HG02884 (cell line): Measurements from ENCODE around the gene LIPN.

Experiments
- ATAC-seq: cut with Tn5 transposase; IDR thresholded peaks from one replicate; pipeline ENCODE4 v1.9.1; 2021; ENCODE audit warnings: mild to moderate bottlenecking, moderate library complexity; ENCODE audit not compliant: unreplicated experiment

LIPN gene

GRCh38 chr10:88783724-88784123 is 23.9 kb downstream of the LIPN start:
- ATAC-seq, result no peak

GRCh38 chr10:88786032-88786770 is 26.4 kb downstream of the LIPN start:
- no peak for ATAC-seq

- no peak for ATAC-seq
Observed at GRCh38 chr10:88787463-88787862, 27.6 kb downstream of the LIPN start.

GRCh38 chr10:88788924-88789323 is 29.1 kb downstream of the LIPN start:
- ATAC-seq, result no peak

GRCh38 chr10:88791924-88792323 is 32.1 kb downstream of the LIPN start:
- no peak for ATAC-seq

GRCh38 chr10:88792661-88793060 is 32.8 kb downstream of the LIPN start:
- ATAC-seq, result no peak

GRCh38 chr10:88793712-88794299 is 34.0 kb downstream of the LIPN start:
- no peak for ATAC-seq

- no peak for ATAC-seq
Observed at GRCh38 chr10:88794731-88795130, 34.9 kb downstream of the LIPN start.

- no peak for ATAC-seq
Observed at GRCh38 chr10:88800152-88801125, 40.6 kb downstream of the LIPN start.

GRCh38 chr10:88802523-88803285 is 42.9 kb downstream of the LIPN start, which contains the start of gene LIPM:
LIPM (plus strand) TSS chr10:88802730; CDS start chr10:88802897, 167 bp downstream.
- ATAC-seq, result no peak

- ATAC-seq, result no peak
Observed at GRCh38 chr10:88803641-88804040, 43.8 kb downstream of the LIPN start.

- no peak for ATAC-seq
Observed at GRCh38 chr10:88804083-88804812, 44.4 kb downstream of the LIPN start.

- ATAC-seq, result no peak
Observed at GRCh38 chr10:88805361-88805760, 45.5 kb downstream of the LIPN start.

GRCh38 chr10:88805924-88806323 is 46.1 kb downstream of the LIPN start:
- ATAC-seq, result no peak

GRCh38 chr10:88809621-88810020 is 49.8 kb downstream of the LIPN start:
- ATAC-seq, result no peak

GRCh38 chr10:88810196-88810961 is 50.6 kb downstream of the LIPN start:
- ATAC-seq, result no peak

GRCh38 chr10:88813200-88813599 is 53.4 kb downstream of the LIPN start:
- no peak for ATAC-seq

- no peak for ATAC-seq
Observed at GRCh38 chr10:88819290-88819689, 59.5 kb downstream of the LIPN start.

GRCh38 chr10:88820748-88821401 is 61.1 kb downstream of the LIPN start:
- ATAC-seq, result no peak
